ENCODE results near the gene RAD54L2. TPM values are rescaled to one million over a fixed set of nuclear protein-coding genes. Genes with fewer than 3 reads are reported as not detected.
A peak's percentile ranks its signal among the peaks of the same experiment; 100 is the strongest.

The RAD54L2 gene
- total and polyA plus RNA-seq, 2 of the 4 experiments (the other 2 are of a cell fraction): 6.8 to 24.2 TPM

DNA sequence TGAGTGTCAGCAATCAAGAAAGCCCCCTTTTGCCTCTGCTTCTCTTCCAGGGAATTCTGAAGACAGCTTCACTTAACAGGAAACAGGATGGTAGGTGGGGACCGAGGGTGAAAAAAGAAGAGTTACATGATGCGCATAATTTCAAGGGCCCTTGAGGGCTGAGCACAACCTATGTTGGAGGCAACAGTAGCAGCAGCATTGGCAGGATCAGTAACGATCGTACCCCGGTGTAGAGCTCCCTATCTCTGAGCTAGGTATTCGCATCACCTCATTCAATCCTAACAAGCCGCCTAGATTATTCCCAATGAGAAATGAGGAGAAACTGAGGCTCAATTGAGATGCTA is 432 bp upstream of the RAD54L2 start:
- WGBS, 2 experiments (ENCODE audit: extremely low coverage in 2 of 2, insufficient read length in 1 of 2): no CpG with 5 or more reads among the region's 7 CpGs
- dilution Hi-C loops (cut with HindIII; ENCODE audit: low sequenced_read_pairs, unreplicated experiment): no loop called here
- no TSS peak for BruUV-seq (replicated peaks)

More for the DNA sequence above, 432 bp upstream of the RAD54L2 start:
- CTCF ChIA-PET: interaction anchor here (0.9 kb wide), 1 partner anchor 14 kb away, joined by 3 read pairs; no protein-coding TSS in a partner anchor
- peak overlapping the region; percentile 68 for H3K23ac ChIP-seq (ENCODE audit: low read depth, low read length)
- peak overlapping the region; percentile 14 for H3K14ac ChIP-seq (replicated peaks; ENCODE audit: low read depth, low read length)
- H3K18ac ChIP-seq (ENCODE audit: low read depth, low read length): peak overlapping the region; percentile 22; the same call in 1 of the 2 replicates
- H4K20me1 ChIP-seq (ENCODE audit: insufficient read depth, low read length): peaks cover 18% of the 10 kb centered on the region
- H2BK15ac ChIP-seq (ENCODE audit: low read depth, low read length): peak overlapping the region; percentile 5; the same call in 1 of the 3 replicates
- peak overlapping the region; percentile 67 for H2BK5ac ChIP-seq (ENCODE audit: low read depth, low read length, poor library complexity, severe bottlenecking)
- H4K5ac ChIP-seq (ENCODE audit: low read depth, low read length): peak overlapping the region; percentile 38
- H3K27ac ChIP-seq (ENCODE audit: insufficient read depth, low read length): peak overlapping the region; percentile 49
- peak overlapping the region; percentile 75 for H3K9ac ChIP-seq (ENCODE audit: low read depth, low read length)
- 0 out of 2 replicates have a peak, but pooled peaks cover 3% of the 10 kb centered on the region for H3K36me3 ChIP-seq (ENCODE audit: control insufficient read depth, insufficient read depth, low read length)
- peaks cover 5% of the 10 kb centered on the region for H3K9me1 ChIP-seq (ENCODE audit: insufficient read depth, low read length)
- H4K91ac ChIP-seq (ENCODE audit: insufficient read depth, low read depth, low read length): peak overlapping the region; percentile 65
- H4K8ac ChIP-seq (ENCODE audit: low read depth in 2 of 2, low read length in 2 of 2): peak overlapping the region; percentile 83 to 94
- H3K9me3 ChIP-seq (ENCODE audit: control insufficient read depth, insufficient read depth, low read length): no peaks in the 10 kb centered on the region
- H3K79me1 ChIP-seq (ENCODE audit: low read depth in 1 of 2, low read length in 2 of 2): peaks cover 6 to 28% of the 10 kb centered on the region in 2 experiments
- TF ChIP-seq CEBPB (IDR thresholded peaks at IDR 0.05; ENCODE audit: low read depth, low read length) (no peak), SMC3 (IDR thresholded peaks at IDR 0.05; ENCODE audit: low read depth, low read length) (no peak), BHLHE40 (IDR thresholded peaks at IDR 0.05; ENCODE audit: low read depth, low read length) (no peak), MAFK (IDR thresholded peaks at IDR 0.05; ENCODE audit: low read depth, low read length) (no peak), FOS (IDR thresholded peaks at IDR 0.05; ENCODE audit: low read depth, low read length) (no peak), RCOR1 (IDR thresholded peaks at IDR 0.05; ENCODE audit: insufficient replicate concordance, low read length) (no peak), POLR2A (IDR thresholded peaks at IDR 0.05; ENCODE audit: low read depth, low read length) (no peak), CHD1 (IDR thresholded peaks at IDR 0.05; ENCODE audit: low read depth, low read length) (no peak), NFE2L2 (IDR thresholded peaks at IDR 0.05; ENCODE audit: low read depth, low read length) (no peak), RAD21 (IDR thresholded peaks at IDR 0.05; ENCODE audit: low read length) (no peak)
- H3K4me1 ChIP-seq (ENCODE audit: control insufficient read depth, insufficient read depth, low read length): peaks cover 6% of the 10 kb centered on the region; the same call in 1 of the 2 replicates
- ATAC-seq (ENCODE audit: low read depth) (peak; percentile 5), DNase-seq (no peak)
- peak overlapping the region; percentile 91 for H3K4me2 ChIP-seq (ENCODE audit: low read depth, low read length)
- H2AFZ ChIP-seq (replicated peaks; ENCODE audit: low read length, poor library complexity): peak overlapping the region; percentile 98
- peak overlapping the region; percentile 66 for H2BK120ac ChIP-seq (ENCODE audit: low read depth, low read length)
- in situ Hi-C loops (cut with MboI; ENCODE audit: low sequenced_read_pairs): no loop called here
- peak overlapping the region; percentile 77 for H2AK9ac ChIP-seq (replicated peaks; ENCODE audit: low read depth, low read length, poor library complexity)
- H2AK5ac ChIP-seq (ENCODE audit: low read depth, low read length): no peak overlapping the region
- H3K4ac ChIP-seq (ENCODE audit: low read depth, low read length): peak overlapping the region; percentile 76
- intact Hi-C loops (cut with micrococcal nuclease): loop anchor here (1.0 to 5.0 kb wide), 3 partner anchors 35 to 133 kb away; partner anchors contain the start of gene TEX264
- peak overlapping the region; percentile 63 for H3K4me3 ChIP-seq (ENCODE audit: insufficient read depth, low read depth, low read length)
- H3K56ac ChIP-seq (ENCODE audit: extremely low read depth, insufficient read depth, low read length): peak overlapping the region; percentile 64; the same call in 1 of the 2 replicates
- no peak overlapping the region; the same call in 1 of the 2 replicates for H2BK20ac ChIP-seq (ENCODE audit: low read depth, low read length)
- H3K27me3 ChIP-seq (ENCODE audit: control insufficient read depth, insufficient read depth, low read length): no peaks in the 10 kb centered on the region
- POLR2A ChIA-PET (ENCODE audit: unreplicated experiment): interaction anchor here (0.5 kb wide), 1 partner anchor 1003 kb away, joined by 14 read pairs; no protein-coding TSS in a partner anchor
